ENCODE data around the gene ZNF396. TPM values are rescaled to one million over a fixed set of nuclear protein-coding genes. Genes with fewer than 3 reads are reported as not detected.

Gene ZNF396
- total RNA-seq, 3 donors from 2014 or later (not counting 1 experiment from before 2014, with no cell fraction given): 1.2 to 1.7 (median 1.2) TPM

- TF ChIP-seq CTCF (IDR thresholded peaks at IDR 0.05): no peak
- DNase-seq (no peak), ATAC-seq (no peak)
- intact Hi-C loops (cut with micrococcal nuclease): loop anchor here (2.0 to 10.0 kb wide), 2 partner anchors 31 to 191 kb away; partner anchors contain the start of gene ZNF396
- Mint-ChIP-seq H3K36me3 (no peaks in the 10 kb centered on the region), H3K4me3 (peak overlapping the region; percentile 63), H3K27me3 (ENCODE audit: low read depth in 2 of 2) (peaks cover 0 to 3% of the 10 kb centered on the region in 2 donors), H3K27ac (peak overlapping the region; percentile 98 to 100), H3K9me3 (no peaks in the 10 kb centered on the region), H3K4me1 (peaks cover 28 to 29% of the 10 kb centered on the region in 2 donors)
- Histone ChIP-seq H3K9me3 (ENCODE audit: control insufficient read depth, insufficient read depth, low read length) (no peaks in the 10 kb centered on the region), H3K27me3 (ENCODE audit: control insufficient read depth, insufficient read depth, low read length) (no peaks in the 10 kb centered on the region), H3K27ac (ENCODE audit: low read length) (no peak overlapping the region), H3K36me3 (ENCODE audit: control insufficient read depth, insufficient read depth, low read length) (no peaks in the 10 kb centered on the region), H3K4me1 (ENCODE audit: control insufficient read depth, insufficient read depth, low read length) (peaks cover 15% of the 10 kb centered on the region), H3K4me3 (ENCODE audit: low read length) (no peak overlapping the region)
- WGBS (ENCODE audit: insufficient coverage): 93% methylated on average over 1 of the region's 1 CpG
Observed at GRCh38 chr18:35345950-35346349, 31.2 kb downstream of the ZNF396 start.

- peaks cover under 1% of the 10 kb centered on the region for H3K36me3 ChIP-seq (ENCODE audit: control insufficient read depth, insufficient read depth, low read length)
- no peak for TF ChIP-seq CTCF (IDR thresholded peaks at IDR 0.05)
- H3K9me3 ChIP-seq (ENCODE audit: control insufficient read depth, insufficient read depth, low read length): no peaks in the 10 kb centered on the region
- Mint-ChIP-seq H3K27ac (peak overlapping the region; percentile 98 to 100), H3K4me1 (peaks cover 32 to 34% of the 10 kb centered on the region in 2 donors), H3K4me3 (peak overlapping the region; percentile 99), H3K27me3 (ENCODE audit: low read depth in 2 of 2) (peaks cover 0 to 3% of the 10 kb centered on the region in 2 donors), H3K36me3 (no peaks in the 10 kb centered on the region), H3K9me3 (no peaks in the 10 kb centered on the region)
- H3K4me3 ChIP-seq (ENCODE audit: low read length): no peak overlapping the region
- peak overlapping the region; percentile 99 for H3K27ac ChIP-seq (ENCODE audit: low read length)
- 68% methylated on average over 6 of the region's 6 CpGs for WGBS (ENCODE audit: insufficient coverage)
- ATAC-seq (no peak), DNase-seq (no peak)
- peaks cover 15% of the 10 kb centered on the region for H3K4me1 ChIP-seq (ENCODE audit: control insufficient read depth, insufficient read depth, low read length)
- no peaks in the 10 kb centered on the region for H3K27me3 ChIP-seq (ENCODE audit: control insufficient read depth, insufficient read depth, low read length)
- intact Hi-C loops (cut with micrococcal nuclease): loop anchor here (2.0 to 10.0 kb wide), 2 partner anchors 31 to 191 kb away; partner anchors contain the start of gene ZNF396
Observed at GRCh38 chr18:35345460-35345921, 31.6 kb downstream of the ZNF396 start.

GRCh38 chr18:35344736-35345459, 32.2 kb downstream of the ZNF396 start:
- Mint-ChIP-seq H3K9me3 (no peaks in the 10 kb centered on the region), H3K27me3 (ENCODE audit: low read depth in 2 of 2) (peaks cover 0 to 3% of the 10 kb centered on the region in 2 donors), H3K36me3 (no peaks in the 10 kb centered on the region), H3K4me3 (peak overlapping the region; percentile 99), H3K4me1 (peaks cover 38 to 40% of the 10 kb centered on the region in 2 donors), H3K27ac (peak overlapping the region; percentile 98 to 100)
- H3K36me3 ChIP-seq (ENCODE audit: control insufficient read depth, insufficient read depth, low read length): peaks cover 6% of the 10 kb centered on the region
- no peaks in the 10 kb centered on the region for H3K9me3 ChIP-seq (ENCODE audit: control insufficient read depth, insufficient read depth, low read length)
- ATAC-seq (no peak), DNase-seq (no peak)
- H3K4me3 ChIP-seq (ENCODE audit: low read length): peak overlapping the region; percentile 99
- intact Hi-C loops (cut with micrococcal nuclease): loop anchor here (1.0 to 10.0 kb wide), 7 partner anchors 32 to 303 kb away; partner anchors contain the start of genes INO80C, ZNF396, ZNF397 and ZSCAN30
- H3K27ac ChIP-seq (ENCODE audit: low read length): peak overlapping the region; percentile 99
- TF ChIP-seq CTCF (IDR thresholded peaks at IDR 0.05): no peak
- peaks cover 15% of the 10 kb centered on the region for H3K4me1 ChIP-seq (ENCODE audit: control insufficient read depth, insufficient read depth, low read length)
- H3K27me3 ChIP-seq (ENCODE audit: control insufficient read depth, insufficient read depth, low read length): no peaks in the 10 kb centered on the region
- 55% methylated on average over 12 of the region's 12 CpGs for WGBS (ENCODE audit: insufficient coverage)

All from natural killer cell (primary cell).